Neural progenitor cell (in vitro differentiated cells): ENCODE data around the gene MED13.

Experiments
- EZH2phosphoT487 ChIP-seq: fragments of 200-600 bp; sonication (generic); IDR thresholded peaks from 2 replicates; pipeline ENCODE4 v1.6.1; 2017; ENCODE audit warnings: antibody characterized with exemption
- TF ChIP-seq, protein P1 (sequence below): fragments of 200-600 bp; sonication (generic); IDR thresholded peaks from 2 replicates; pipeline ENCODE4 v1.5.1; 2017; ENCODE audit warnings: antibody characterized with exemption, mild to moderate bottlenecking

DNA sequence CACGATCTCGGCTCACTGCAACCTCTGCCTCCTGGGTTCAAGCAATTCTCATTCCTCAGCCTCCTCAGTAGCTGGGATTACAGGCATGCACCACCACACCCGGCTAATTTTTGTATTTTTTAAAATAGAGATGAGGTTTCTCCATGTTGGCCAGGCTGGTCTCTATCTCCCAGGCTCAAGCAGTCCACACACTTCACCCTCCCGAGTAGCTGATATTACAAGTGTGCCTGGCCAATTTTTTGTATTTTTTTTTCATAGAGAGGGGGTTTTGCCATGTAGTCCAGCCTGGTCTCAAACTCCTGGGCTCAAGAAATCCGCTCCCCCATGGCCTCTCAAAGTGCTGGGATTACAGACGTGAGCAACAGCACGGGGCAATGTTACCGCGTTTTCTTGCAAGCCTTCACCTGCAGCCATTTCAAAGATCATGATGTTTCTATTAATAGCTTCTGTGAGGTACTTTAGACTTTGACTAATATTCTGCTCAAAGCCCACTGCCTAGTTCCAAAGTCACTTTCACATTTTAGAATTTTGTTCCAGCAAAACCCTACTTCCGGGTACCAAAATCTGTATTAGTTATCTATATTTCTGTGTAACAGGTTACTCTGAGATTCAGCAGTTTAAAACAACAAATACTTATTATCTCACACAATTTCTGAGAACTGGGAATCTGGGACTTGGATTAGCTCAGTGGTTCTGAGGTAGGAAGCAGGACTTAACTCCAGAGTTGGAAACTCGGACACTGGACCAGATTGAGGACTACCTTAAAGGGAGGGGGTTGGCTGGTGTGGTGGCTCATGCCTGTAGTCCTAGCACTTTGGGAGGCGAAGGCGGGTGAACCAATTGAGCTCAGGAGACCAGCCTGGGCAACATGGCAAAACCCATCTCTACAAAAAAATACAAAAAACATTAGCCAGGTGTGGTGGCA is 12.0 kb upstream of the MED13 start:
- TF ChIP-seq, protein P1, sequence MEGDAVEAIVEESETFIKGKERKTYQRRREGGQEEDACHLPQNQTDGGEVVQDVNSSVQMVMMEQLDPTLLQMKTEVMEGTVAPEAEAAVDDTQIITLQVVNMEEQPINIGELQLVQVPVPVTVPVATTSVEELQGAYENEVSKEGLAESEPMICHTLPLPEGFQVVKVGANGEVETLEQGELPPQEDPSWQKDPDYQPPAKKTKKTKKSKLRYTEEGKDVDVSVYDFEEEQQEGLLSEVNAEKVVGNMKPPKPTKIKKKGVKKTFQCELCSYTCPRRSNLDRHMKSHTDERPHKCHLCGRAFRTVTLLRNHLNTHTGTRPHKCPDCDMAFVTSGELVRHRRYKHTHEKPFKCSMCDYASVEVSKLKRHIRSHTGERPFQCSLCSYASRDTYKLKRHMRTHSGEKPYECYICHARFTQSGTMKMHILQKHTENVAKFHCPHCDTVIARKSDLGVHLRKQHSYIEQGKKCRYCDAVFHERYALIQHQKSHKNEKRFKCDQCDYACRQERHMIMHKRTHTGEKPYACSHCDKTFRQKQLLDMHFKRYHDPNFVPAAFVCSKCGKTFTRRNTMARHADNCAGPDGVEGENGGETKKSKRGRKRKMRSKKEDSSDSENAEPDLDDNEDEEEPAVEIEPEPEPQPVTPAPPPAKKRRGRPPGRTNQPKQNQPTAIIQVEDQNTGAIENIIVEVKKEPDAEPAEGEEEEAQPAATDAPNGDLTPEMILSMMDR: no peak
- no peak for TF ChIP-seq EZH2phosphoT487
